Measurements from ENCODE around the gene PAQR5. TPM values are rescaled to one million over a fixed set of nuclear protein-coding genes. Genes with fewer than 3 reads are reported as not detected.

Gene PAQR5
- total RNA-seq, 2 experiments from 2014 or later: 0.19 TPM; not detected in 1

DNA sequence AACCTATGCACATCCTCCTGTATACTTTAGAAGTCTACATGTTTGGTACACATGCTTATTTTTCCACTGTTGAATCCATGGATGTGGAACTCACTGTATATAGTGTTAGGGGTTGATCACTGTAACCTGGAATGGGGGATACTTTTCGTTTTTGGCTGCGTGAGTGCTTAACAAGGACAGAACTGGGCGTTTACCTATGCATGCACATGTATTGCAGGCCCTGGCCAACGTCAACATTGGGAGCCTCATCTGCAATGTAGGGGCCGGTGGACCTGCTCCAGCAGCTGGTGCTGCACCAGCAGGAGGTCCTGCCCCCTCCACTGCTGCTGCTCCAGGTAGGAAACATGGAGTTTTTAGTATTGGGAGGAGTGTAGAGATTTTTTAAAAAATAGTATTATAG is 156.2 kb downstream of the PAQR5 start:
- DNase-seq: no peak
- Mint-ChIP-seq H3K27ac (no peak overlapping the region), H3K27me3 (ENCODE audit: low read depth) (no peaks in the 10 kb centered on the region), H3K36me3 (ENCODE audit: low read depth) (peaks cover 38% of the 10 kb centered on the region), H3K4me1 (ENCODE audit: low read depth) (peaks cover 30% of the 10 kb centered on the region), H3K4me3 (peak overlapping the region; percentile 99), H3K9me3 (no peaks in the 10 kb centered on the region)
- intact Hi-C loops (cut with micrococcal nuclease): loop anchor here (5.0 kb wide), 2 partner anchors 293 to 638 kb away; partner anchors contain the start of gene GLCE
- CTCF ChIA-PET: interaction anchor here (0.7 to 3.8 kb wide), 3 partner anchors 8 to 13 kb away, joined by 3 to 21 read pairs (median 17); no protein-coding TSS in a partner anchor

DNA sequence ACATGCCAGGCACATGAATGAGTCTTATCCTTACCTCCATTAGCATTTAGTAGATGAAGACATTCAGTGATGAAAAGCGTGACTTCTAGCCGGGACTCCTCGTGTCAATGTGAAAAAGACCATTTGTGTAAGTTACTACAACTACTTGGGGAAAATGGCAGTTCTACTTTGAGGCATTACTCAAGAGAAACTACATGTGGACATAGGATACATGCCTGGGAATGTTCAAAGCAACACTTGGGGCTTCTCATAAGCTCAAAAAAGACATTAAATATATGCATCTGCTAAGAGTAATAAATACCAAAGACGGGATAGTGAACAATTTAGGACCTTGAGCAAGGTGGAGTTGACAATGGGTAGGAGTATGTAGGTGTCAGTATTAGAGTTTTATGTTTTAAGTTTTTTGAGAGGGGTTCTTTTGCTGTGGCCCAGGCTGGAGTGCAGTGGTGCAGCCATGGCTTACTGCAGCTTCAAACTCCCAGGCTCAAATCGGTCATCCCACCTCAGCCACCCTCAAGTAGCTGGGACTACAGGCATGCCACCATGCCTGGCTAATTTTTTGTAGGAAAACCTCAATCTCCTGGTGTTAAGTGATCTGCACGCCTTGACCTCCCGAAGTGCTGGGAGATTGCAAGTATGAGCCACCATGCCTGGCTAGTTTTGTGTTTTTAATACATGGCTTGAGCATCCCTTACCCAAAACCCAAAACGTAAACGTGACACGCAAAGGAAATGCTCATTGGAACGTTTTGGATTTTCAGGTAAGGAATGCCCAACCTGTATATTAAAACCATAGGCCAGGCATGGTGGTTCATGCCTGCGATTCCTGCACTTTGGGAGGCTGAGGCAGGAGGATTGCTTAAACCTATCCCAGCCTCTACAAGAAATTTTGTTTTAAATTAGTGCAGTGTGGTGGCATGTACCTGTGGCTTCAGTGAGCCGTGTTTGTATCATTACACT is 157.8 kb downstream of the PAQR5 start:
- Mint-ChIP-seq H3K27me3 (ENCODE audit: low read depth) (no peaks in the 10 kb centered on the region), H3K4me3 (no peak overlapping the region), H3K9me3 (no peaks in the 10 kb centered on the region), H3K4me1 (ENCODE audit: low read depth) (peaks cover 35% of the 10 kb centered on the region), H3K36me3 (ENCODE audit: low read depth) (peaks cover 38% of the 10 kb centered on the region), H3K27ac (peak overlapping the region; percentile 24)
- intact Hi-C loops (cut with micrococcal nuclease): no loop called here
- CTCF ChIA-PET: interaction anchor here (1.0 to 1.4 kb wide), 4 partner anchors 9 to 62 kb away, joined by 3 to 4 read pairs (median 4); no protein-coding TSS in a partner anchor
- DNase-seq: no peak

Other genes starting within 250 kb of the PAQR5 start
- gene GLCE, start 138.3 kb upstream of the PAQR5 start, total RNA-seq: 1 to 10 TPM; 2.5 to 2.6 TPM
- gene KIF23, start 115.4 kb downstream of the PAQR5 start, total RNA-seq: 10 to 100 TPM; 68.8 to 73.1 TPM
- gene RPLP1, start 153.9 kb downstream of the PAQR5 start, total RNA-seq: 1,000 to 10,000 TPM; 2,674 to 2,950 TPM